K562 (cell line): ENCODE measurements around the gene KLK5. TPM values are rescaled to one million over a fixed set of nuclear protein-coding genes. Genes with fewer than 3 reads are reported as not detected.

ENCODE experiments used
- ATAC-seq: fragments of 200-7000 bp; cut with Tn5 transposase; 3 replicates; pipeline ENCODE4 v1.9.1; 2020; ENCODE audit warnings: moderate library complexity
- BruUV-seq: library from RNA; stranded (reverse); fragments of 400-500 nt; replicated peaks from 2 replicates; lab custom pipeline; 2021; lab: Mats Ljungman, UMichigan
- CTCF ChIA-PET: fragments of 300-600 bp; formaldehyde crosslinking; extraction: SDS; loops from one replicate; lab custom pipeline; 2021; ENCODE audit warnings: low intra/inter-chr PET ratio; lab: Yijun Ruan, JAX
- POLR2A ChIA-PET: fragments of 300-600, 350-650 bp; sonication (Branson Sonifier 250); formaldehyde crosslinking; extraction: SDS; loops from one replicate; lab custom pipeline; 2021; ENCODE audit warnings: antibody characterized with exemption, inconsistent platforms; lab: Yijun Ruan, JAX
- DNase-seq, 4 experiments: peaks; one replicate each; pipeline versions ENCODE4 v3.0.0 to v3.0.0-alpha.2; 2011 to 2018; ENCODE audit warnings: low spot score in 3 of 4, mixed read lengths in 3 of 4; ENCODE audit errors: extremely low read depth in 1 of 4
- FAIRE-seq: peaks from 2 replicates; lab custom pipeline; 2011; peaks lifted over from hg19 to GRCh38; lab: Jason Lieb, UNC
- H2AFZ ChIP-seq: 2 replicates; pipeline ENCODE4 v1.6.0; 2011; ENCODE audit warnings: low read depth, low read length, control low read depth, inconsistent platforms
- H3K27ac ChIP-seq: fragments of 200-600 bp; 3 replicates; pipeline ENCODE4 v1.8.0; 2011; ENCODE audit warnings: low read depth, mild to moderate bottlenecking, control low read depth, inconsistent platforms, low read length, moderate library complexity, mixed read lengths; ENCODE audit errors: extremely low read depth
- H3K27me3 ChIP-seq, 2 experiments: fragments of 300-600 bp in 1 of 2; 2 replicates in 1 of 2; 3 replicates in 1 of 2; pipeline versions ENCODE4 v1.6.0 to v1.8.0; 2011; ENCODE audit warnings: inconsistent platforms in 2 of 2, low read length in 2 of 2, mild to moderate bottlenecking in 1 of 2, mixed read lengths in 1 of 2, moderate library complexity in 1 of 2; ENCODE audit not compliant: control insufficient read depth in 2 of 2, insufficient read depth in 2 of 2
- H3K36me3 ChIP-seq: fragments of 300-600 bp; 3 replicates; pipeline ENCODE4 v1.8.0; 2011; ENCODE audit warnings: mild to moderate bottlenecking, low read length, inconsistent platforms; ENCODE audit not compliant: control insufficient read depth, insufficient read depth
- H3K4me1 ChIP-seq, 2 experiments: fragments of 200-600 bp in 1 of 2; replicated peaks in 1 of 2; 2 replicates in 1 of 2; 3 replicates in 1 of 2; pipeline versions ENCODE4 v1.5.1 to v1.8.0; 2011; ENCODE audit warnings: inconsistent platforms in 2 of 2, low read length in 2 of 2, mild to moderate bottlenecking in 1 of 2, mixed read lengths in 1 of 2, moderate library complexity in 1 of 2; ENCODE audit not compliant: control insufficient read depth in 2 of 2, insufficient read depth in 2 of 2
- H3K4me2 ChIP-seq: 2 replicates; pipeline ENCODE4 v1.6.1; 2011; ENCODE audit warnings: low read length, control low read depth, inconsistent platforms, mixed read lengths; ENCODE audit not compliant: insufficient read depth
- H3K4me3 ChIP-seq: fragments of 200-600 bp; sonication (generic), shearing (Covaris generic); 2 replicates; pipeline ENCODE4 v1.5.1; 2016; ENCODE audit warnings: control low read depth, inconsistent platforms
- H3K79me2 ChIP-seq: fragments of 200-600 bp; 3 replicates; pipeline ENCODE4 v1.8.0; 2011; ENCODE audit warnings: low read length, inconsistent platforms; ENCODE audit not compliant: control insufficient read depth, insufficient read depth
- H3K9ac ChIP-seq, 2 experiments: 2 replicates each; pipeline versions ENCODE4 v1.6.0 to v1.6.1; 2011; ENCODE audit warnings: low read depth in 2 of 2, low read length in 2 of 2, control low read depth in 1 of 2, inconsistent platforms in 1 of 2, mild to moderate bottlenecking in 1 of 2, mixed read lengths in 1 of 2; ENCODE audit not compliant: insufficient read depth in 1 of 2
- H3K9me1 ChIP-seq: one replicate; pipeline ENCODE4 v1.6.0; 2011; ENCODE audit warnings: inconsistent platforms, mild to moderate bottlenecking, low read length, moderate library complexity; ENCODE audit not compliant: control insufficient read depth, insufficient read depth
- H3K9me3 ChIP-seq: replicated peaks from 2 replicates; pipeline ENCODE4 v1.5.1; 2011; ENCODE audit warnings: low read depth, low read length, inconsistent platforms; ENCODE audit not compliant: control insufficient read depth, insufficient read depth
- H4K20me1 ChIP-seq: replicated peaks from 2 replicates; pipeline ENCODE4 v1.6.1; 2011; ENCODE audit warnings: low read length, inconsistent platforms, mixed read lengths; ENCODE audit not compliant: control insufficient read depth, insufficient read depth
- BHLHE40 ChIP-seq: IDR thresholded peaks from 2 replicates; pipeline ENCODE4 v1.6.1; 2011; ENCODE audit warnings: low read length, improper control_type of control experiment
- RAD21 ChIP-seq, 2 experiments: fragments of 250-450 bp in 1 of 2; fragments of 450-650 bp in 1 of 2; sonication (Bioruptor Pico) in 1 of 2; formaldehyde crosslinking in 1 of 2; IDR thresholded peaks in 1 of 2; conservative IDR thresholded peaks in 1 of 2; 2 replicates each; pipeline versions ENCODE4 v1.4.0 to v1.8.0; 2020 to 2022; ENCODE audit warnings: mild to moderate bottlenecking in 2 of 2, moderate library complexity in 1 of 2
- SMARCA5 ChIP-seq: fragments of 450-650 bp; IDR thresholded peaks from 2 replicates; pipeline ENCODE4 v1.6.1; 2016
- ZFP36 ChIP-seq: fragments of 150-350 bp; IDR thresholded peaks from 2 replicates; pipeline ENCODE4 v1.6.1; 2018; ENCODE audit warnings: low read length, low read depth; ENCODE audit not compliant: partially characterized antibody
- WGBS: fragments of 100-300 bp; shearing (Covaris generic); methylation state at CpG from one replicate; pipeline ENCODE4 v1.1.6; 2016; ENCODE audit warnings: low coverage, mixed read lengths; ENCODE audit not compliant: insufficient coverage; ENCODE audit errors: missing lambda C conversion rate; 5-methylcytosine and 5-hydroxymethylcytosine counted together
- in situ Hi-C: fragments of 300-500 bp; cut with MboI; formaldehyde crosslinking; loops from 4 replicates; pipeline ENCODE4 v1.15.0; 2018; ENCODE audit warnings: inconsistent platforms, mixed read lengths
- intact Hi-C: fragments of 100-400 bp; cut with micrococcal nuclease; formaldehyde crosslinking; loops from 2 replicates; pipeline ENCODE4 v1.14.2; 2022
- polyA plus RNA-seq, 8 experiments: library from polyadenylated mRNA; depleted of rRNA in 4 of 8; stranded (reverse) in 5 of 8; unstranded in 3 of 8; fragments of >200 nt; fragmentation: Nextera tagmentation in 2 of 8; fragmentation: Illumina TruSeq in 1 of 8; extraction: Ambion mirVana in 2 of 8; extraction: Trizol in 1 of 8; gene quantifications; 2 replicates each; pipeline versions ENCODE4 v1.2.1 to v1.2.3, GENCODE V29; 2011 to 2014; ENCODE audit warnings: inconsistent platforms in 1 of 8, missing spikeins in 1 of 8
- total RNA-seq, 7 experiments: library from RNA; depleted of rRNA in 6 of 7; stranded (reverse); fragments of >200 nt in 6 of 7; fragmentation: Illumina TruSeq in 2 of 7; extraction: Trizol in 2 of 7; gene quantifications; 2 replicates each; pipeline versions ENCODE4 v1.2.1 to v1.2.3, GENCODE V29; 2011 to 2021; ENCODE audit warnings: low replicate concordance in 1 of 7
- TF ChIP-seq, protein P1 (sequence below), 2 experiments: fragments of 450-650 bp; formaldehyde crosslinking in 1 of 2; IDR thresholded peaks; 2 replicates each; pipeline versions ENCODE4 v1.4.0 to v1.6.1; 2014 to 2020; ENCODE audit warnings: mild to moderate bottlenecking in 2 of 2, borderline replicate concordance in 1 of 2, low read depth in 1 of 2
- TF ChIP-seq, protein P2 (sequence below): fragments of 200-800 bp; sonication (Bioruptor generic); IDR thresholded peaks from 2 replicates; pipeline ENCODE4 v1.6.1; 2017; ENCODE audit warnings: missing genetic modification characterization, missing compliant biosample characterization
- TF ChIP-seq, protein P3 (sequence below): fragments of 250-450 bp; sonication (Bioruptor Pico); IDR thresholded peaks from 2 replicates; pipeline ENCODE4 v1.4.0; 2020; ENCODE audit warnings: mild to moderate bottlenecking, moderate library complexity, borderline replicate concordance

KLK5 gene
- total and polyA plus RNA-seq, 9 of the 15 experiments (the other 6 are each of a cell fraction or from before 2014, with no cell fraction given): not detected

DNA sequence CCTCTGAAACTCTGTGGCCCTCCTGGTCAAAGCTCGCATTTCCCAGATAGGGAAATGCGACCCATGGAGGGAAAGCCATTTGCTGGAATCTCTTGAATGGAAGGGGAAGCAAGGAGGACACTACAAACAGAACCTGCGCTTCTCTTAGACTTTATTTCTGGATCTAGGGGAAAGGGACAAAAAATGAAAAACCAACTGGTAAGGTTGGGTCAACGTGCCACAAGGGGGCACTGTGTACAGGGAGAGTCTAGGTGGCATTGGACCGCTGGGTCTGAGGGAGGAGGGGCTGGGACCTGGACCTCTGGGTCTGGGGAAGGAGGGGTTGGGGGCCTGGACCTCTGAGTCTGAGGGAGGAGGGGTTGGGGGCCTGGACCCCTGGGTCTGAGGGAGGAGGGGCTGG is 46.6 kb downstream of the KLK5 start:
- Histone ChIP-seq H2AFZ (no peak overlapping the region), H3K27me3 (peaks cover 6 to 24% of the 10 kb centered on the region in 2 experiments; a peak in 3 of 5 replicates), H3K9me1 (no peaks in the 10 kb centered on the region), H3K4me1 (peaks cover 0 to 21% of the 10 kb centered on the region in 2 experiments; a peak in 3 of 5 replicates), H3K4me2 (no peak overlapping the region), H3K9me3 (no peaks in the 10 kb centered on the region), H3K36me3 (no peaks in the 10 kb centered on the region), H3K4me3 (no peak overlapping the region), H3K9ac (no peak overlapping the region), H3K27ac (no peak overlapping the region), H3K79me2 (no peaks in the 10 kb centered on the region), H4K20me1 (no peaks in the 10 kb centered on the region; the same call in 1 of the 2 replicates)
- 0 out of 3 replicates have a peak, but pooled peaks have one; percentile 34 for ATAC-seq
- peak; percentile 76 for FAIRE-seq
- intact Hi-C loops (no loop called here), in situ Hi-C loops (no loop called here)
- peak; percentile 45 to 67 (median 51) for DNase-seq
- ChIA-PET CTCF (no interaction called here), POLR2A (interaction anchor here (1.3 kb wide), 1 partner anchor 103 kb away, joined by 3 read pairs; no protein-coding TSS in a partner anchor)
- BruUV-seq: no TSS peak
- WGBS: 0% methylated on average over 4 of the region's 5 CpGs
- TF ChIP-seq, protein P1, sequence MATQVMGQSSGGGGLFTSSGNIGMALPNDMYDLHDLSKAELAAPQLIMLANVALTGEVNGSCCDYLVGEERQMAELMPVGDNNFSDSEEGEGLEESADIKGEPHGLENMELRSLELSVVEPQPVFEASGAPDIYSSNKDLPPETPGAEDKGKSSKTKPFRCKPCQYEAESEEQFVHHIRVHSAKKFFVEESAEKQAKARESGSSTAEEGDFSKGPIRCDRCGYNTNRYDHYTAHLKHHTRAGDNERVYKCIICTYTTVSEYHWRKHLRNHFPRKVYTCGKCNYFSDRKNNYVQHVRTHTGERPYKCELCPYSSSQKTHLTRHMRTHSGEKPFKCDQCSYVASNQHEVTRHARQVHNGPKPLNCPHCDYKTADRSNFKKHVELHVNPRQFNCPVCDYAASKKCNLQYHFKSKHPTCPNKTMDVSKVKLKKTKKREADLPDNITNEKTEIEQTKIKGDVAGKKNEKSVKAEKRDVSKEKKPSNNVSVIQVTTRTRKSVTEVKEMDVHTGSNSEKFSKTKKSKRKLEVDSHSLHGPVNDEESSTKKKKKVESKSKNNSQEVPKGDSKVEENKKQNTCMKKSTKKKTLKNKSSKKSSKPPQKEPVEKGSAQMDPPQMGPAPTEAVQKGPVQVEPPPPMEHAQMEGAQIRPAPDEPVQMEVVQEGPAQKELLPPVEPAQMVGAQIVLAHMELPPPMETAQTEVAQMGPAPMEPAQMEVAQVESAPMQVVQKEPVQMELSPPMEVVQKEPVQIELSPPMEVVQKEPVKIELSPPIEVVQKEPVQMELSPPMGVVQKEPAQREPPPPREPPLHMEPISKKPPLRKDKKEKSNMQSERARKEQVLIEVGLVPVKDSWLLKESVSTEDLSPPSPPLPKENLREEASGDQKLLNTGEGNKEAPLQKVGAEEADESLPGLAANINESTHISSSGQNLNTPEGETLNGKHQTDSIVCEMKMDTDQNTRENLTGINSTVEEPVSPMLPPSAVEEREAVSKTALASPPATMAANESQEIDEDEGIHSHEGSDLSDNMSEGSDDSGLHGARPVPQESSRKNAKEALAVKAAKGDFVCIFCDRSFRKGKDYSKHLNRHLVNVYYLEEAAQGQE (IDR thresholded peaks at IDR 0.05; ENCODE audit: borderline replicate concordance): peak; percentile 25; the same call in 1 of the 2 replicates
- TF ChIP-seq, protein P1 (CRISPR knock-in tag; IDR thresholded peaks at IDR 0.05; ENCODE audit: low read depth): no peak
- TF ChIP-seq, protein P2, sequence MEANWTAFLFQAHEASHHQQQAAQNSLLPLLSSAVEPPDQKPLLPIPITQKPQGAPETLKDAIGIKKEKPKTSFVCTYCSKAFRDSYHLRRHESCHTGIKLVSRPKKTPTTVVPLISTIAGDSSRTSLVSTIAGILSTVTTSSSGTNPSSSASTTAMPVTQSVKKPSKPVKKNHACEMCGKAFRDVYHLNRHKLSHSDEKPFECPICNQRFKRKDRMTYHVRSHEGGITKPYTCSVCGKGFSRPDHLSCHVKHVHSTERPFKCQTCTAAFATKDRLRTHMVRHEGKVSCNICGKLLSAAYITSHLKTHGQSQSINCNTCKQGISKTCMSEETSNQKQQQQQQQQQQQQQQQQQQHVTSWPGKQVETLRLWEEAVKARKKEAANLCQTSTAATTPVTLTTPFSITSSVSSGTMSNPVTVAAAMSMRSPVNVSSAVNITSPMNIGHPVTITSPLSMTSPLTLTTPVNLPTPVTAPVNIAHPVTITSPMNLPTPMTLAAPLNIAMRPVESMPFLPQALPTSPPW (CRISPR knock-in tag): peak; percentile 21; the same call in 1 of the 2 replicates
- TF ChIP-seq, protein P3, sequence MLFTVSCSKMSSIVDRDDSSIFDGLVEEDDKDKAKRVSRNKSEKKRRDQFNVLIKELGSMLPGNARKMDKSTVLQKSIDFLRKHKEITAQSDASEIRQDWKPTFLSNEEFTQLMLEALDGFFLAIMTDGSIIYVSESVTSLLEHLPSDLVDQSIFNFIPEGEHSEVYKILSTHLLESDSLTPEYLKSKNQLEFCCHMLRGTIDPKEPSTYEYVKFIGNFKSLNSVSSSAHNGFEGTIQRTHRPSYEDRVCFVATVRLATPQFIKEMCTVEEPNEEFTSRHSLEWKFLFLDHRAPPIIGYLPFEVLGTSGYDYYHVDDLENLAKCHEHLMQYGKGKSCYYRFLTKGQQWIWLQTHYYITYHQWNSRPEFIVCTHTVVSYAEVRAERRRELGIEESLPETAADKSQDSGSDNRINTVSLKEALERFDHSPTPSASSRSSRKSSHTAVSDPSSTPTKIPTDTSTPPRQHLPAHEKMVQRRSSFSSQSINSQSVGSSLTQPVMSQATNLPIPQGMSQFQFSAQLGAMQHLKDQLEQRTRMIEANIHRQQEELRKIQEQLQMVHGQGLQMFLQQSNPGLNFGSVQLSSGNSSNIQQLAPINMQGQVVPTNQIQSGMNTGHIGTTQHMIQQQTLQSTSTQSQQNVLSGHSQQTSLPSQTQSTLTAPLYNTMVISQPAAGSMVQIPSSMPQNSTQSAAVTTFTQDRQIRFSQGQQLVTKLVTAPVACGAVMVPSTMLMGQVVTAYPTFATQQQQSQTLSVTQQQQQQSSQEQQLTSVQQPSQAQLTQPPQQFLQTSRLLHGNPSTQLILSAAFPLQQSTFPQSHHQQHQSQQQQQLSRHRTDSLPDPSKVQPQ (CRISPR knock-in tag): no peak
- TF ChIP-seq SMARCA5: no peak
- TF ChIP-seq ZFP36: peak; percentile 40
- TF ChIP-seq RAD21 (CRISPR knock-in tag; conservative IDR thresholded peaks at IDR 0.05 in 1 of 2, IDR thresholded peaks at IDR 0.05 in 1 of 2): peak in 1 of 2 experiments; percentile 42; a peak in 2 of 4 replicates
- peak; percentile 70 for TF ChIP-seq BHLHE40
